ENCODE results near the gene DDX17. TPM values are rescaled to one million over a fixed set of nuclear protein-coding genes. Genes with fewer than 3 reads are reported as not detected.

The DDX17 gene
- polyA plus RNA-seq, 1 donor from 2014 or later, result 996 TPM

DNA sequence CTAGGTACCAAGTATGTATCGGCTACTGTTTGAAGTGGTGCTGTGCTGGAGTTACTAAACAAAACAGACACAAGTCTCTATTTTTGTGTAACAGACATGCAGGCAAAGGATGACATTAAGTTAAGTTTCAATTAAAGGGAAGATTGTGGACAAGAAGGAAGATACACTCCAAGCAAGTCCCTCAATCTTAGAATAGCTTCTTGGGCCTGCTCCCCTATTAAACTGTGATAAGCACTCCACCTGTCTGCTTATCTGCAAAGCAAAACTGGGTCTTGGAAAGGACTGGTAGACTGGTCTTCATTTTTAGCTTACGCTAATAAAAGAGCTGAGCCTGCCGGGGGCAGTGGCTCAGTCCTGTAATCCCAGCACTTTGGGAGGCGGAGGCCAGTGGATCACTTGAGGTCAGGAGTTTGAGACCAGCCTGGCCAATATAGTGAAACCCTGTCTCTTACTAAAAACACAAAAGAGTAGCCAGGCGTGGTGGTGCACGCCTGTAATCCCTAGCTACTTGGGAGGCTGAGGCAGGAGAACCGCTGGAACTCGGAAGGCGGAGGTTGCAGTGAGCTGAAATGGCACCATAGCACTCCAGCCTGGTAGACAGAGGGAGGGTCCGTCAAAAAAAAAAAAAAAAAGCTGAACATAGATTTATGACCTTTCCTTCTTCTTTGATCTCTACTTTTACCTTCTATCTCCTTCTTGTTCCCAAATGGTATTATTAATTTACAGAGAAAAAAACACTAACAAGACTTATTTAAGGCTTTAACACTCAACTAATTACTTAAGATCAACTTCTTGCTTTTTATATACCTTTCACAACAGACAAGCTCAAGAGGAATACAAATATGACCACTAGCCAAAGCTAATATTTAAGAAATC, 4.1 kb downstream of the DDX17 start:
- Histone ChIP-seq H4K20me1 (ENCODE audit: insufficient read depth) (peaks cover 37% of the 10 kb centered on the region), H2AFZ (ENCODE audit: low read depth, low read length) (no peak overlapping the region), H3K9me2 (ENCODE audit: insufficient read depth, low read length) (no peaks in the 10 kb centered on the region), H3K4me2 (ENCODE audit: low read length) (peak overlapping the region; percentile 0), H3K27ac (ENCODE audit: low read length) (no peak overlapping the region), H3F3A (ENCODE audit: insufficient read depth, low read length, poor library complexity, severe bottlenecking) (peaks cover under 1% of the 10 kb centered on the region), H3K9me3 (ENCODE audit: low read length) (no peaks in the 10 kb centered on the region), H3K9ac (ENCODE audit: low read length) (no peak overlapping the region), H3K4me3 (ENCODE audit: low read length) (peak overlapping the region; percentile 91), H3K27me3 (ENCODE audit: insufficient read depth, low read depth, low read length) (no peaks in the 10 kb centered on the region), H3K36me3 (ENCODE audit: insufficient read depth, low read length) (no peaks in the 10 kb centered on the region), H3K79me2 (replicated peaks; ENCODE audit: insufficient read depth, low read length) (peaks cover 76% of the 10 kb centered on the region)
- TF ChIP-seq, protein P1, sequence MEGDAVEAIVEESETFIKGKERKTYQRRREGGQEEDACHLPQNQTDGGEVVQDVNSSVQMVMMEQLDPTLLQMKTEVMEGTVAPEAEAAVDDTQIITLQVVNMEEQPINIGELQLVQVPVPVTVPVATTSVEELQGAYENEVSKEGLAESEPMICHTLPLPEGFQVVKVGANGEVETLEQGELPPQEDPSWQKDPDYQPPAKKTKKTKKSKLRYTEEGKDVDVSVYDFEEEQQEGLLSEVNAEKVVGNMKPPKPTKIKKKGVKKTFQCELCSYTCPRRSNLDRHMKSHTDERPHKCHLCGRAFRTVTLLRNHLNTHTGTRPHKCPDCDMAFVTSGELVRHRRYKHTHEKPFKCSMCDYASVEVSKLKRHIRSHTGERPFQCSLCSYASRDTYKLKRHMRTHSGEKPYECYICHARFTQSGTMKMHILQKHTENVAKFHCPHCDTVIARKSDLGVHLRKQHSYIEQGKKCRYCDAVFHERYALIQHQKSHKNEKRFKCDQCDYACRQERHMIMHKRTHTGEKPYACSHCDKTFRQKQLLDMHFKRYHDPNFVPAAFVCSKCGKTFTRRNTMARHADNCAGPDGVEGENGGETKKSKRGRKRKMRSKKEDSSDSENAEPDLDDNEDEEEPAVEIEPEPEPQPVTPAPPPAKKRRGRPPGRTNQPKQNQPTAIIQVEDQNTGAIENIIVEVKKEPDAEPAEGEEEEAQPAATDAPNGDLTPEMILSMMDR (IDR thresholded peaks at IDR 0.05; ENCODE audit: poor library complexity, severe bottlenecking), result no peak
- TF ChIP-seq RAD21 (conservative IDR thresholded peaks at IDR 0.05) (no peak), POLR2AphosphoS5 (IDR thresholded peaks at IDR 0.05) (no peak), EP300 (conservative IDR thresholded peaks at IDR 0.05; ENCODE audit: poor library complexity, severe bottlenecking) (no peak), MXI1 (conservative IDR thresholded peaks at IDR 0.05; ENCODE audit: poor library complexity, severe bottlenecking) (no peak), EZH2 (IDR thresholded peaks at IDR 0.05; ENCODE audit: borderline replicate concordance, insufficient read depth, low read length, poor library complexity, severe bottlenecking) (no peak), SMC3 (conservative IDR thresholded peaks at IDR 0.05; ENCODE audit: poor library complexity) (no peak), TAF1 (IDR thresholded peaks at IDR 0.05; ENCODE audit: low read depth) (no peak), REST (IDR thresholded peaks at IDR 0.05; ENCODE audit: borderline replicate concordance) (no peak)

DNA sequence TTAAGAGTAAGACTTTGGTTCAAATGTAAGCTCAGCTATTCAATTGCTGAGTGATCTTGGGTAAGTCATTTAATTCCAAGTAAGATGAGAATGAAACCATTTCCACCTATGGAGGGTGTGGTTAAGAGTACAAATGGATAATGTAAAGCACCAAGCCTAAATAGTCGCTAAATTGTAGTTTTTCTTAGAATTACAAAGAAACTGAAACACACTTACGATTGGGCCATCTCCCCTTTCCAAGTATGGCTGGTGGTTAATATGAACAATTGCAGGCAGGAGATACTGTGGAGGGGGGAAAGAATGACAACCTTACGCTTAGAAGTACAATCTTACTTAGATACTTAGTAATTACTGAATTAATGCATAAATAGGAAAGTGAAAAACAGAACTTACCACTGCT, 8.2 kb downstream of the DDX17 start:
- no peak for TF ChIP-seq TAF1 (IDR thresholded peaks at IDR 0.05; ENCODE audit: low read depth)
- no peak for TF ChIP-seq MXI1 (conservative IDR thresholded peaks at IDR 0.05; ENCODE audit: poor library complexity, severe bottlenecking)
- no peak for TF ChIP-seq EZH2 (IDR thresholded peaks at IDR 0.05; ENCODE audit: borderline replicate concordance, insufficient read depth, low read length, poor library complexity, severe bottlenecking)
- no peak for TF ChIP-seq SMC3 (conservative IDR thresholded peaks at IDR 0.05; ENCODE audit: poor library complexity)
- TF ChIP-seq REST (IDR thresholded peaks at IDR 0.05; ENCODE audit: borderline replicate concordance), result no peak
- no peak for TF ChIP-seq RAD21 (conservative IDR thresholded peaks at IDR 0.05)
- no peak for TF ChIP-seq EP300 (conservative IDR thresholded peaks at IDR 0.05; ENCODE audit: poor library complexity, severe bottlenecking)
- TF ChIP-seq, protein P1 (IDR thresholded peaks at IDR 0.05; ENCODE audit: poor library complexity, severe bottlenecking), result no peak
- Histone ChIP-seq H3F3A (ENCODE audit: insufficient read depth, low read length, poor library complexity, severe bottlenecking) (no peaks in the 10 kb centered on the region), H3K27me3 (ENCODE audit: insufficient read depth, low read depth, low read length) (no peaks in the 10 kb centered on the region), H3K4me2 (ENCODE audit: low read length) (no peak overlapping the region), H3K79me2 (replicated peaks; ENCODE audit: insufficient read depth, low read length) (peaks cover 69% of the 10 kb centered on the region), H3K9me2 (ENCODE audit: insufficient read depth, low read length) (no peaks in the 10 kb centered on the region), H4K20me1 (ENCODE audit: insufficient read depth) (peaks cover 24% of the 10 kb centered on the region), H3K9me3 (ENCODE audit: low read length) (no peaks in the 10 kb centered on the region), H2AFZ (ENCODE audit: low read depth, low read length) (no peak overlapping the region), H3K9ac (ENCODE audit: low read length) (no peak overlapping the region), H3K4me3 (ENCODE audit: low read length) (no peak overlapping the region), H3K36me3 (ENCODE audit: insufficient read depth, low read length) (peaks cover 11% of the 10 kb centered on the region), H3K27ac (ENCODE audit: low read length) (no peak overlapping the region)

All from neural cell (in vitro differentiated cells).